ENCODE results near the gene SHCBP1L.

SHCBP1L gene

GRCh38 chr1:182897696-182898095, 55.3 kb downstream of the SHCBP1L start:
- H3K4me3 ChIP-seq (ENCODE audit: low read depth, low read length), result no peak overlapping the region

- H3K4me3 ChIP-seq (ENCODE audit: low read depth, low read length), result no peak overlapping the region
These were observed 61.9 kb downstream of the SHCBP1L start for GRCh38 chr1:182890927-182891610.

- H3K4me3 ChIP-seq (ENCODE audit: low read depth, low read length), result no peak overlapping the region
These were observed 63.0 kb downstream of the SHCBP1L start for GRCh38 chr1:182889997-182890396.

GRCh38 chr1:182888736-182889531, 64.0 kb downstream of the SHCBP1L start:
- H3K4me3 ChIP-seq (ENCODE audit: low read depth, low read length), result no peak overlapping the region

- no peak overlapping the region for H3K4me3 ChIP-seq (ENCODE audit: low read depth, low read length)
These were observed 66.0 kb downstream of the SHCBP1L start for GRCh38 chr1:182886985-182887384.

GRCh38 chr1:182885591-182885990, 67.4 kb downstream of the SHCBP1L start:
- no peak overlapping the region for H3K4me3 ChIP-seq (ENCODE audit: low read depth, low read length)

GRCh38 chr1:182884872-182885271, 68.1 kb downstream of the SHCBP1L start:
- H3K4me3 ChIP-seq (ENCODE audit: low read depth, low read length), result no peak overlapping the region

GRCh38 chr1:182877842-182878241, 75.1 kb downstream of the SHCBP1L start:
- no peak overlapping the region for H3K4me3 ChIP-seq (ENCODE audit: low read depth, low read length)

GRCh38 chr1:182877331-182877730, 75.6 kb downstream of the SHCBP1L start:
- no peak overlapping the region for H3K4me3 ChIP-seq (ENCODE audit: low read depth, low read length)

- H3K4me3 ChIP-seq (ENCODE audit: low read depth, low read length), result no peak overlapping the region
These were observed 77.1 kb downstream of the SHCBP1L start for GRCh38 chr1:182875889-182876288.

GRCh38 chr1:182872881-182873280, 80.1 kb downstream of the SHCBP1L start:
- no peak overlapping the region for H3K4me3 ChIP-seq (ENCODE audit: low read depth, low read length)

GRCh38 chr1:182869241-182869666, 83.7 kb downstream of the SHCBP1L start:
- no peak overlapping the region for H3K4me3 ChIP-seq (ENCODE audit: low read depth, low read length)

- no peak overlapping the region for H3K4me3 ChIP-seq (ENCODE audit: low read depth, low read length)
These were observed 85.1 kb downstream of the SHCBP1L start for GRCh38 chr1:182867861-182868260.

GRCh38 chr1:182863940-182864339, 89.0 kb downstream of the SHCBP1L start:
- no peak overlapping the region for H3K4me3 ChIP-seq (ENCODE audit: low read depth, low read length)

GRCh38 chr1:182862827-182863226, 90.1 kb downstream of the SHCBP1L start:
- H3K4me3 ChIP-seq (ENCODE audit: low read depth, low read length), result no peak overlapping the region

GRCh38 chr1:182861994-182862393, 91.0 kb downstream of the SHCBP1L start:
- H3K4me3 ChIP-seq (ENCODE audit: low read depth, low read length), result no peak overlapping the region

- H3K4me3 ChIP-seq (ENCODE audit: low read depth, low read length), result no peak overlapping the region
These were observed 92.3 kb downstream of the SHCBP1L start for GRCh38 chr1:182860658-182861057.

- no peak overlapping the region for H3K4me3 ChIP-seq (ENCODE audit: low read depth, low read length)
These were observed 95.8 kb downstream of the SHCBP1L start for GRCh38 chr1:182857212-182857611.

GRCh38 chr1:182855911-182856310, 97.1 kb downstream of the SHCBP1L start:
- no peak overlapping the region for H3K4me3 ChIP-seq (ENCODE audit: low read depth, low read length)

- H3K4me3 ChIP-seq (ENCODE audit: low read depth, low read length), result no peak overlapping the region
These were observed 101.1 kb downstream of the SHCBP1L start for GRCh38 chr1:182851825-182852224.

GRCh38 chr1:182850319-182850718, 102.6 kb downstream of the SHCBP1L start:
- no peak overlapping the region for H3K4me3 ChIP-seq (ENCODE audit: low read depth, low read length)

Data from iPS-11a (cell line).